ENCODE data around the gene DNAJC15. TPM values are rescaled to one million over a fixed set of nuclear protein-coding genes. Genes with fewer than 3 reads are reported as not detected.

The DNAJC15 gene
- total RNA-seq, 1 experiment from 2014 or later: 12.5 TPM

GRCh38 chr13:43159026-43159461, 135.7 kb downstream of the DNAJC15 start:
- CTCF ChIA-PET: no interaction called here
- no peaks in the 10 kb centered on the region for H3F3A ChIP-seq (ENCODE audit: low read length, unreplicated experiment)
- intact Hi-C loops (cut with micrococcal nuclease): loop anchor here (10.0 kb wide), 1 partner anchor 146 kb away; no protein-coding TSS in a partner anchor
- ATAC-seq: no peak
- H3K9me3 ChIP-seq (ENCODE audit: low read length): no peaks in the 10 kb centered on the region
- no peaks in the 10 kb centered on the region for H3K27me3 ChIP-seq (ENCODE audit: low read length)
- POLR2A ChIA-PET (ENCODE audit: unreplicated experiment): no interaction called here
- no peak for TF ChIP-seq CTCF (conservative IDR thresholded peaks at IDR 0.05; ENCODE audit: low read depth, low read length)
- TF ChIP-seq EZH2phosphoT487 (IDR thresholded peaks at IDR 0.05; ENCODE audit: borderline replicate concordance, low read length): no peak
- no peak for TF ChIP-seq EZH2 (IDR thresholded peaks at IDR 0.05; ENCODE audit: low read length, unreplicated experiment)
- H3K4me2 ChIP-seq (ENCODE audit: low read length): no peak overlapping the region
- H3K4me1 ChIP-seq (ENCODE audit: insufficient read depth, low read length): peaks cover 8% of the 10 kb centered on the region
- H3K4me3 ChIP-seq (ENCODE audit: low read length): no peak overlapping the region
- H3K9ac ChIP-seq (ENCODE audit: low read length): no peak overlapping the region
- H3K79me2 ChIP-seq (ENCODE audit: low read length): no peaks in the 10 kb centered on the region
- no peaks in the 10 kb centered on the region for H3K36me3 ChIP-seq (ENCODE audit: low read depth, low read length)
- H3K27ac ChIP-seq (ENCODE audit: low read length): no peak overlapping the region
- no TSS peak for BruUV-seq (replicated peaks)
- no peaks in the 10 kb centered on the region for H4K20me1 ChIP-seq (ENCODE audit: low read length)
- H2AFZ ChIP-seq (ENCODE audit: low read length): no peak overlapping the region
- H3K9me2 ChIP-seq (replicated peaks; ENCODE audit: low read length): no peaks in the 10 kb centered on the region
- no peak for DNase-seq

Other genes with a start within 250 kb of the DNAJC15 start
- not detected in 2 replicates for gene FAM216B, start 242.0 kb upstream of the DNAJC15 start, total RNA-seq (2014; rRNA removed)
- 1.3 and 1.9 TPM in 2 replicates for gene EPSTI1, start 31.3 kb upstream of the DNAJC15 start, total RNA-seq (2014; rRNA removed)